GM13977 (cell line): ENCODE data around the gene MISP3.

Experiments used
- DNase-seq: peaks from one replicate; pipeline ENCODE4 v3.0.0; 2012; ENCODE audit warnings: low spot score
- in situ Hi-C: fragments of 300-500 bp; cut with MboI; formaldehyde crosslinking; loops from one replicate; pipeline ENCODE4 v1.12.0; 2022; ENCODE audit warnings: low sequenced_read_pairs, low pct_unique_long_range_greater_than_20kb, mixed read lengths, inconsistent platforms; ENCODE audit not compliant: unreplicated experiment
- TF ChIP-seq, protein P1 (sequence below): IDR thresholded peaks from 2 replicates; pipeline ENCODE4 v1.5.1; 2012; ENCODE audit warnings: mild to moderate bottlenecking, control low read depth; ENCODE audit not compliant: insufficient read depth; ENCODE audit errors: extremely low read depth, missing control alignments

Gene MISP3

GRCh38 chr19:14102102-14102696 lies 29.6 kb downstream of the MISP3 start:
- in situ Hi-C loops, result no loop called here
- TF ChIP-seq, protein P1, sequence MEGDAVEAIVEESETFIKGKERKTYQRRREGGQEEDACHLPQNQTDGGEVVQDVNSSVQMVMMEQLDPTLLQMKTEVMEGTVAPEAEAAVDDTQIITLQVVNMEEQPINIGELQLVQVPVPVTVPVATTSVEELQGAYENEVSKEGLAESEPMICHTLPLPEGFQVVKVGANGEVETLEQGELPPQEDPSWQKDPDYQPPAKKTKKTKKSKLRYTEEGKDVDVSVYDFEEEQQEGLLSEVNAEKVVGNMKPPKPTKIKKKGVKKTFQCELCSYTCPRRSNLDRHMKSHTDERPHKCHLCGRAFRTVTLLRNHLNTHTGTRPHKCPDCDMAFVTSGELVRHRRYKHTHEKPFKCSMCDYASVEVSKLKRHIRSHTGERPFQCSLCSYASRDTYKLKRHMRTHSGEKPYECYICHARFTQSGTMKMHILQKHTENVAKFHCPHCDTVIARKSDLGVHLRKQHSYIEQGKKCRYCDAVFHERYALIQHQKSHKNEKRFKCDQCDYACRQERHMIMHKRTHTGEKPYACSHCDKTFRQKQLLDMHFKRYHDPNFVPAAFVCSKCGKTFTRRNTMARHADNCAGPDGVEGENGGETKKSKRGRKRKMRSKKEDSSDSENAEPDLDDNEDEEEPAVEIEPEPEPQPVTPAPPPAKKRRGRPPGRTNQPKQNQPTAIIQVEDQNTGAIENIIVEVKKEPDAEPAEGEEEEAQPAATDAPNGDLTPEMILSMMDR, result no peak
- DNase-seq, result no peak

GRCh38 chr19:14102756-14103155 lies 30.2 kb downstream of the MISP3 start:
- no peak for DNase-seq
- in situ Hi-C loops, result no loop called here
- TF ChIP-seq, protein P1, result no peak

GRCh38 chr19:14103310-14103709 lies 30.7 kb downstream of the MISP3 start:
- no peak for DNase-seq
- TF ChIP-seq, protein P1, result no peak
- in situ Hi-C loops, result no loop called here

DNA sequence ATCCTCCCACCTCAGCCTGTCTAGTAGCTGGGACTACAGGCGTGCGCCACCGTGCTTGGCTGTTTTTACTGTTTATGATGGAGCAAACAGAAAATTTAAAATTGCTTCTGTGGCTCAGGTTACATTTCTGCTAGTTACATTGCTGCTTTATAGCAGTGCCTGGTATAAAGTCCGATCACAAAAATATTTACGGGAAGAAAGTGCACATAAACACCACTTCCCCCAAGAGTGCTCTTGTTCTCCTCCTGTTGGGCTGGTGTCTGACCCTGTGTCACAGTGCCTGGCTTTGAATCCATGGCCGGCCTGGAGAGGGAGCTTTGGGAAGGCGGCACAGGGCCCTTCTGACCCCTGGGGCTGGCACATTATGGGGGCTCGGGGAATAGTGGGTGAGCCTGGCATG lies 33.1 kb downstream of the MISP3 start:
- in situ Hi-C loops, result no loop called here
- TF ChIP-seq, protein P1, result no peak
- DNase-seq, result no peak

DNA sequence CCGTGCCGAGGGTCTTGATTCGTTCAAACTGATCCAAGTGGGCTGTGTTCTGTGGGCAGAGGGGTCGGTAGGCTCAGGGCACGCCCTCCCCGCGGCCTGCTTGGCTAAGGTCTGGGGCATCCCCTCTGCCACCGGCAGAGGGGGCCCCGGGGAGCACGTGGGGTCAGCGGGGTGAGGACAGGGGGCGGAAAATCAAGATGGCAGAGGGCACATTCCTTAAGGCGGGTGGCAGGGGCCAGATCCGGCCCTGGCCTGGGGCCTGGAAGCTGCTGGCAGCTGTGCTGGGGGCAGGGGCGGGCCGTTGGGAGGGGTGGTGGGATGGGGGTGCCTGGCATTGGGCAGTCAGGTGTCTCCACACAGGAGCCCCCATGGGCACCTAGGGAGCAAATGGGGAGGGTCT lies 34.3 kb downstream of the MISP3 start:
- TF ChIP-seq, protein P1, result no peak
- no peak for DNase-seq
- in situ Hi-C loops, result no loop called here

DNA sequence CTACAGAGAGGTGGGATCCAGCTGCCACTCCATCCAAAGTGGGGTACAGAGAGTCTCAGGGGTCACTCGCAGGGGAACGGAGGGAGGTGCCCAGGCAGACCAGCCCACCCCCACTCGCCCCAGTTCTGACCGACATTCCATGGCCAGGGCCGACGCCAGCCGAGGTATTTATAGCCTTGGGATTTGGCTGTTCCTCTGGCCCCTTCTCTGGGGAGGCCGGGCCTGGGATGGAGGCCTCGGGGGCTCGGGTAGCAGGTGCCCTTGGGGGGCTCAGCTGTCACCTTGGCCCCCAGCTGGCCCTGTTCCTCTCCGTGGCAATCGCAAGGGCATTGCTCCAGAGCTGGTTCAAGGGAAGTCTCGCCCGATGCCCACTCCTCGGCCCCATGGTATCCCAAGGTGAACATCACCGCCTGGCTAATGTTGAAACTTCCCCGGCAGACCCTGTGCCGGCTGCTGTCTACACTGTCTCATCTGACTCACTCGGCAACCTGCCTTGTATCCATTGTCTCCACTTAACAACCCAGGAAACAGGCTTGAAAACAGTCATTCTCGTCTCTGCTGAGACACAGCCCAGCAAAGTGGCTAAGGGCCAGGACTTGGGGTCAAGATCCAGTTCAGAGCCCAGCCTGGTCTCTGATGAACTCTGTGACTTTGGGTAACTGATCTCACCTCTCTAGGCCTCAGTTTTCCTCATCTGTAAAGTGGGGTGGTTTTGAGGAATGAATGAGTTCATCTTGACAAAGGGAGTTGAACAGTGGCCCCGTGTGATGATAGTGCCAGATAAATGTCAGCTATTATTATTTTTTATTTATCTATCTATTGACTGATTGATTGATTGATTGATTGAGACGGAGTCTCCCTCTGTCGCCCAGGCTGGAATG lies 35.2 kb downstream of the MISP3 start:
- DNase-seq, result no peak
- in situ Hi-C loops, result no loop called here
- TF ChIP-seq, protein P1, result no peak
